GM19452 (cell line): Measurements from ENCODE around the gene HYLS1.

Experiments
- ATAC-seq: cut with Tn5 transposase; IDR thresholded peaks from one replicate; pipeline ENCODE4 v1.9.1; 2021; ENCODE audit not compliant: unreplicated experiment

Gene HYLS1

GRCh38 chr11:125948278-125949051, 61.0 kb downstream of the HYLS1 start:
- ATAC-seq: no peak

- no peak for ATAC-seq
Measured at GRCh38 chr11:125949271-125950177, 62.1 kb downstream of the HYLS1 start.

- ATAC-seq: no peak
Measured at GRCh38 chr11:125950178-125950490, 62.7 kb downstream of the HYLS1 start.
